GM18517 (cell line): ENCODE measurements around the gene LLGL2.
"Not testable (repeated sequence)": the region's sequence is repeated elsewhere in the genome, so short reads cannot be mapped to it uniquely, and the experiment has no call there.

Experiments used
- ATAC-seq: cut with Tn5 transposase; IDR thresholded peaks from one replicate; pipeline ENCODE4 v1.9.1; 2021; ENCODE audit warnings: mild to moderate bottlenecking, moderate library complexity; ENCODE audit not compliant: unreplicated experiment

The LLGL2 gene

DNA sequence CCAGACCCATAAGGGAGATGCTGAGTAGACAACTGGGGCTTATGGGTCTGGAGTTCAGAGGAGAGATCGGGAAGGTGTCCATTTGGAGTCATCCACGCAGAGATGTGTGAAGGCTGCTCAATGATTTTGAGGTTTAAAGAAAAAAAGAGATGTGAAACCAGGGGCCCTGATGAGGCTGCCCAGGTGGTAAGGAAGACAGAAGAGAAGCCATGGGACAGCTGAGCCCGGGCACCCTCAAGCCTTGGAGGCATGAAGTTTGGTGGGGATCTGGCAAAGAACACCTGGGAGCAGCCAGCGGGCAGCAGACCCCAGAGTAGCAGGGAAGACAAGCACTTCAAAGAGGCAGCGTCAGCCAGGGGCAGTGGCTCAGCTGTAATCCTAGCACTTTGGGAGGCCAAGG lies 41.3 kb downstream of the LLGL2 start:
- no peak for ATAC-seq

DNA sequence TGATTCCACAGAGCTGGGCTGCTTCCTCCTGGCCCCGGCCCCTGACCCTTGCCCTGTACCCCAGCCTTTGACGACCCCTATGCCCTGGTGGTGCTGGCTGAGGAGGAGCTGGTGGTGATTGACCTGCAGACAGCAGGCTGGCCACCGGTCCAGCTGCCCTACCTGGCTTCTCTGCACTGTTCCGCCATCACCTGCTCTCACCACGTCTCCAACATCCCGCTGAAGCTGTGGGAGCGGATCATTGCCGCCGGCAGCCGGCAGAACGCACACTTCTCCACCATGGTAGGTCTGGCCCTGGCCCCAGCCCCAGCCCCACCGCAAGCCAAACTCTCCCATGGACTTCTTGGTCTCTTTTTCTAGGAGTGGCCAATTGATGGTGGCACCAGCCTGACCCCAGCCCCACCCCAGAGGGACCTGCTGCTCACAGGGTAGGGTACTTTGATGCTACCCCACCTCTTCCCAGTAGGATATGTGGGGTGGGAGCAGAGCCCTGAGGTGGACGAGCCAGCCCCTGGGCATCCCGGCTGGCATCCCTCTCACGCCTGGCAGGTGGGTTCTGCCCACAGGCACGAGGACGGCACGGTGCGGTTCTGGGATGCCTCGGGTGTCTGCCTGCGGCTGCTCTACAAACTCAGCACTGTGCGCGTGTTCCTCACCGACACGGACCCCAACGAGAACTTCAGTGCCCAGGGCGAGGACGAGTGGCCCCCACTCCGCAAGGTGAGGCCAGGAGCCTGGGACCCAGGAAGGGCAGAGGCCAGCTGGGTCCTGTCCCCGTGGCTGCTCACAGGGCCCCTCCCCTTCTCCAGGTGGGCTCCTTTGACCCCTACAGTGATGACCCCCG lies 43.1 kb downstream of the LLGL2 start:
- ATAC-seq = no peak

DNA sequence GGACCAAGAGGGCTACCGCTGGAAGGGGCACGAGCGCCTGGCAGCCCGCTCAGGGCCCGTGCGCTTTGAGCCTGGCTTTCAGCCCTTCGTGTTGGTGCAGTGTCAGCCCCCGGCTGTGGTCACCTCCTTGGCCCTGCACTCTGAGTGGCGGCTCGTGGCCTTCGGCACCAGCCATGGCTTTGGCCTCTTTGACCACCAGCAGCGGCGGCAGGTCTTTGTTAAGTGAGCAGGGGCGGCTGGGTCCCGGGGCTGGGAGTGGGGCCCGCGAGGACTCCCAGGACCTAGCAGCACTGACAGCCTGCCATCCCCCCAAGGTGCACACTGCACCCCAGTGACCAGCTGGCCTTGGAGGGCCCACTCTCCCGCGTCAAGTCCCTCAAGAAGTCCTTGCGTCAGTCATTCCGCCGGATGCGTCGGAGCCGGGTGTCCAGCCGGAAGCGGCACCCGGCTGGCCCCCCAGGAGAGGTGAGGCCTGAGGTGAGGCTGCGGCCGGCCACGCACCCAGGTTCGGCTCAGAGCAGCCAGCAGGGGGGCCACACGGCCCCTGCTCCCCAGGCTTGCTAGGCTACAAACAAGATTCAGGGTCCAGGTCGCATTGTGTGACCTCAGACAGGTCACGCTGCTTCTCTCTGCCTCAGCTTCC lies 44.7 kb downstream of the LLGL2 start:
- ATAC-seq = no peak

DNA sequence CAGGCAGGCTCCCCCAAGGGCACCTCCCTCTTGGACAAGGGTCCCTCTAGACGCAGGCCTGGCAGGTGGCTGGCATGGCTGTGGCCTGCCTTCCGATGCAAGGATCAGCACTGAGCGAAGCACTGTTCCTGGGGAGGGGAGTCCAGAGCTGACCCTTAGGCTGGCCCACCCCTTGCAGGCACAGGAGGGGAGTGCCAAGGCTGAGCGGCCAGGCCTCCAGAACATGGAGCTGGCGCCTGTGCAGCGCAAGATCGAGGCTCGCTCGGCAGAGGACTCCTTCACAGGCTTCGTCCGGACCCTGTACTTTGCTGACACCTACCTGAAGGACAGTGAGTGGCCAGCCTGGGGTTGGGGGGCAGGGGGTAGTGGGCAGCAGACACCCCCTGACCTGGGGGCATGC lies 45.3 kb downstream of the LLGL2 start:
- no peak for ATAC-seq

DNA sequence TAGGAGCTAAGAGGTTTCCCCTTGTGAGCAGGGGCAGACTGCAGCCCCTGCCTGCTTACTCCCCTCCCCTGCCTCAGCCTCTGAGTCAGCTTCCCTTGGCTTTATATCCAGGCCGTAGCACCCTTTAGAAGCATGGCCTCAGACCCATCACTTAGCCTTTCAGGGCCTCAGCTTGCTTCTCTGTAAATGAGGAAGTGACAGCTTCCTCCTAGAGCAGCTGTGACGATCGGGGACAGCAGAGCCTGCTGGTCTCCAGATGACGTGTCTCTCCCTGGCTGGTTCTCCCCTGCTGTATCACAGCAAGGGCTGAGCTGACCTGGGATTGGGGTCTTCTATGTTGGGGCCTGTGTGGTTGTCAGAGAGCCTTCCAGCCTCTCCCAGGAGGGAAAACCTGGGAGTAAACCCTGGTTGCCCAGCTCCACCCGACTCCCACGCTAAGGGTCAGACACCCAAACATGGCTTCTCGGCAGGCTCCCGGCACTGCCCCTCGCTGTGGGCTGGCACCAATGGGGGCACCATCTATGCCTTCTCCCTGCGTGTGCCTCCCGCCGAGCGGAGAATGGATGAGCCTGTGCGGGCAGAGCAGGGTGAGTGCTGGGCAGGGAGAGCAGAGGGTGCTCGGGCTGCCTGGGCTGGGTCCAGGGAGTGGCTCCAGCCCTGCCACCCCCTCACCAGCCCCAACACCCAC lies 45.8 kb downstream of the LLGL2 start:
- ATAC-seq = no peak

DNA sequence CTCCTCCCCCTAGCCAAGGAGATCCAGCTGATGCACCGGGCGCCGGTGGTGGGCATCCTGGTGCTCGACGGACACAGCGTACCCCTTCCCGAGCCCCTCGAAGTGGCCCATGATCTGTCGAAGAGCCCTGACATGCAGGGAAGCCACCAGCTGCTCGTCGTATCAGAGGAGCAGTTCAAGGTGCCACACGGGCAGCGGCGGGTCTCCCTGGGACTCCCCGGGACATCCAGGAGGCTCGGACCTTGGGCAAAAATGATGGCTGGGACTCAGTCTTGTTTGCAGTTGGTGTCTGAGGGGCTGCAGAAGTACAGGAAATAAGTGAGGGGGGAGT lies 46.4 kb downstream of the LLGL2 start:
- no peak for ATAC-seq

DNA sequence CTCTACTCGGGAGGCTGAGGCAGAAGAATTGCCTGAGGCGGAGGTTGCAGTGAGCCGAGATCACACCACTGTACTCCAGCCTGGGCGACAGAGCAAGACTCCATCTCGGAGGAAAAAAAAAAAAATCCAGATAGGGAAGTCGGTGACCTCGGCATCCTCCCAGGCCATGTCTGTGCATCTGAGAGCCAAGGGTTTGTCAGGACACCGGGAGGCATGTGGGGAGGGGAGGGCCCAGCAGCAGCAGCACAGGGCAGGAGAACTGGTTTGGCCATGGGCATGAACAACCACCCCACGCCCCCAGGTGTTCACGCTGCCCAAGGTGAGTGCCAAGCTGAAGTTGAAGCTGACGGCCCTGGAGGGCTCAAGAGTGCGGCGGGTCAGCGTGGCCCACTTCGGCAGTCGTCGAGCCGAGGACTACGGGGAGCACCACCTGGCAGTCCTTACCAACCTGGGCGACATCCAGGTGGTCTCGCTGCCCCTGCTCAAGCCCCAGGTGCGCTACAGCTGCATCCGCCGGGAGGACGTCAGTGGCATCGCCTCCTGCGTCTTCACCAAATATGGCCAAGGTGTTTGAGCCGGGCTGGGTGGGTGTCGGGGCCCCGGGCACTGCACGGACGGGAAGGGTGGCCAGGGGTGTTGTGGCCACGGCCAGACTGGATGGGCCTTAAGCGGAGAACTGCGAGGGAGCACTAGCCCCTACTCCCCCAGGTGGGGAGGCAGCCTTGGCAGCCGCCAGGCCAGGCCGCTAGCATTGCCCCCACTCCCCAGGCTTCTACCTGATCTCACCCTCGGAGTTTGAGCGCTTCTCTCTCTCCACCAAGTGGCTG lies 47.4 kb downstream of the LLGL2 start:
- no peak for ATAC-seq

DNA sequence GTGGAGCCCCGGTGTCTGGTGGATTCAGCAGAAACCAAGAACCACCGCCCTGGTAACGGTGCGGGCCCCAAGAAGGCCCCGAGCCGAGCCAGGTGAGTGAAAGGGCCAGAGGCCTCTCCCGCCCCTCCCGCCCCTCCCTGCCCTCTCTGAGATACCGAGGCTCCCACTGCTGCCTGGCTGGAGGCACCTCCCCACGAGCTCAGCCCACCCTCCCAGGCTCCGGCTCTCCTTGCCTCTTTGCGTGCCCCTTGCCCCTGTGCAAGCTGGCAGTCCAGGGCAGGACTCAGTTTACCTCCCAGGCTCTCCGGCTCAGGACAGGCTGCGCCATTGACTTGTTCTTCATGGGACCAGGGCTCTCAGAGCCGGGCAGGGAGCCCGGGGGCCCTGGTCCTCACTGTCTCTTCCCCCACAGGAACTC lies 48.1 kb downstream of the LLGL2 start:
- no peak for ATAC-seq

DNA sequence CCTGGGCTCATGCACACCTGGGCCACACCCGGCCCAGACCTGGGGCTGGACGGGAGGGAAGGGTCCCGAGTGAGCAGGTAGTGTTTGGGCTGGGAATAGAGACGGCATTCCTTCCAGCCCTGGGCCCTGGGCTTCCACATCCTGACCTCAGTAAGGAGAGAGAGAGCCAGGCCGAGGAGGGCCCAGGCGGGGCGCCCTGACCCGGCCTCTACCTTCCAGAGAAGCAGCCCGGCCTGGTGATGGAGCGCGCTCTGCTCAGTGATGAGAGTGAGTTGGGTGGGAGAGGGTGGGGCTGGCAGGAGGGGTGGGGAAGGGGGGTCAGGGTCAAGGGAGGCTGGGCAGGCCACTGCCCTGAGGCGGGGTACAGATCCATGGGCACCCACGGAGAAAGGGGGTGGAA lies 48.5 kb downstream of the LLGL2 start:
- no peak for ATAC-seq

DNA sequence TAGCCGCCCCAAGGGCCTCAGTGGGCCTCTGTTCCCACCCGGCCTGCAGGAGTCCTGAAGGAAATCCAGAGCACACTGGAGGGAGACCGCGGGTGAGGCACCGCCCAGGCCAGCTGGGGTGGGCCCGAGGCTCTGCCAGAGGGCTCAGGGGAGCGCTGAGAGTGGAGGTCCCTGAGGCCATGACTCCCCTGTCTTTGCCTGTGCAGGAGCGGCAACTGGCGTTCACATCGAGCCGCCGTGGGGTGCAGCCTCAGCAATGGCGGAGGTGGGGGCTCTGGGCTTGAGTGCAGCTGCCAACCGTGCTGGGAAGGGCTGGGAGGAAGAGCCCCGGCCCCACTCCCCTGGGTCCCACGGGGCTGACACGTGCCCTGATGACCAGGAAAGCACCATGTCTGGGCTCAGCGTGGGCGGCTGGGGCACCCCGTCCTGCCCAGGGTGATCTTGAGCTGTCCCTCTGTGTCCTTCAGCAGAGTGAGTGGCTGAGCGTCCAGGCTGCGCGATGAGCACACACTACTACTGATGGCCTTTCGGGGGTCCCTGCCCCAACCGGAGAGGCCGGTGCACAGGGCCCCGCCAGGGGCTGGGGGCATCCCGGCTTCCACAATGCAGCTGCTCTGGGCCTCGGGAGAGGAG lies 49.0 kb downstream of the LLGL2 start:
- ATAC-seq = no peak

DNA sequence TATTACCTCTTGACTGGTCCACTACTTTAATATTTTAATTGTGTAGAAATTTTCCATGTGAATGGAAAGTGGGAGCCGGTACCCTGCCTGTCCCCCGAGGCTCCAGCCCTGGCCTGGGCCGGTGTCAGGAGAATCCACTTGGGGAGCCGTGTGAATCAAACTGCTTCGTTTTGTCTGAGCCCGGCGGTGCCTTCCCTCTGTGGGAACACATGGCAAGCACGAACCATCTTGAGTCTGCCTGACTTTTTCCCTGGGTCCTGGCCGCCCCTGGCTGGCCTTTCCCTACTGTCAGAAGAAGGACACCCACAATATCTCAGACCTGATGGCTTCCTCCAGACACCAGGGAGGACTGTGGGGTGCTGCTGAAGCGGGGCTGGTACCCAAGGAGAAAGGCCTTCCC lies 49.7 kb downstream of the LLGL2 start:
- ATAC-seq = no peak

DNA sequence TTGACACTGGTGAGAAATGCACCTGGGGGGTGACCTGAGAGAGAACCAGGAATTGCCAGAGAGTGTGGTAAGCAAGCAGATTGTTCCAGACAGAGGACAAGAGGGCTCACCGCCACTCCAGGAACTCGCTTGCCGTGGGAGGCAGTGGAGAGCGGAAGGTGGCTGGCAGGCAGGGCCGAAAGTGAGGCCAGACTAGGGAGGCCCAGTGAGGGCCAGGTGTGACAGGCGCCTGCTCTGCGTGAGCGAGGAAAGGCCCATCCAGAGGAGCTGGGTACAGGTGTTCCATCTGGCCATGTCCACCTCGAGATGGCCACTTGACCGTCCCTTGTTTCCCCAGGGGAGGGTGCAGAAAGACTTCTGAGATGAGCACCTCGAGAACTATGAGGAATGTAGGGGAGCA lies 50.2 kb downstream of the LLGL2 start:
- ATAC-seq = no peak

DNA sequence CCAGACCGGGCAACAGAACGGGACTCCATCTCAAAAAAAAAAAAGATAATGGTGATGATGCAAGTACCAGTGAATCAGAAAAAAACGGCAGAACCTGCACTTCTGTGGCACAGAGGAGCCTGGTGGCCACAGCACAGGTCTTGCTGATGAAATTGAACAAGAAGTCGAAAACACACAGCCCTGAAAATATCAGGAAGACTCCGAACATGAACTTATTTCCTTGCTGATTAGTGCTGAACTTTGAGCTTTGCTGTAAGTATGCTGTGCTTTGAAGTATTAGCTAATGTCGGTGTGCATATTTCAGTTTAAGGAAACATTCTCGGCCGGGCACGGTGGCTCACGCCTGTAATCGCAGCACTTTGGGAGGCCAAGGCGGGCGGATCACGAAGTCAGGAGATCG lies 51.2 kb downstream of the LLGL2 start:
- no peak for ATAC-seq

DNA sequence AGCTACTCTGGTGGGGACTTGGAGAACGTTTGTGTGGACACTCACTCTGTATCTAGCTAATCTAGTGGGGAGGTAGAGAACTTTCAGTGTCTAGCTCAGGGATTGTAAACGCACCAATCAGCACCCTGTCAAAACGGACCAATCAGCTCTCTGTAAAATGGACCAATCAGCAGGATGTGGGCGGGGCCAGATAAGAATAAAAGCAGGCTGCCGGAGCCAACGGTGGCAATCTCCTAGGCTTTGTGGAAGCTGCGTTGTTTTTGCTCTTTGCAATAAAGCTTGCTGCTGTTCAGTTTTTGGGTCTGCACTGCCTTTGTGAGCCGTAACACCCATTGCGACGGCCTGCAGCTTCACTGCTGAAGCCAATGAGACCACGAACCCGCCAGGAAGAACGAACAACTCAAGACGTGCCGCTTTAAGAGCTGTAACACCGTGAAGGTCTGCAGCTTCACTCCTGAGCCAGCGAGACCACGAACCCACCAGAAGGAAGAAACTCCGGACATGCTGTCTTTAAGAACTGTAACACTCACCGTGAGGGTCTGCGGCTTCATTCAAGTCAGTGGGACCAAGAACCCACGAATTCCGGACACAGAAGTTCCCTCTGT lies 55.7 kb downstream of the LLGL2 start:
- not testable (repeated sequence) for ATAC-seq

DNA sequence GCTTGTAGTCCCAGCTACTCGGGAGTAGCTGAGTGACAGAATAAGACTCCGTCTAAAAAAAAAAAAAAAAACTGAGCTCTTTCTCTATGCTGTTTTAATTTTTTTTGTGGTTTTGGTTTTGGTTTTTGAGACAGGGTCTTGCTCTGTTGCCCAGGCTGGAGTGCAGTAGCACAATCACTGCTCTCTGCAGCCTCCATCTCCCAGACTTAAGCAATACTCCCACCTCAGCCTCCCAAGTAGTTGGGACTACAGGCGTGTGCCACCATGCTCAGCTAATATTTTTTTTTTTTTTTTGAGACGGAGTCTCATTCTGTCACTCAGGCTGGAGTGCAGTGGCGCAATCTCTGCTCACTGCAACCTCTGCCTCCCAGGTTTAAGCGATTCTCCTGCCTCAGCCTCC lies 57.7 kb downstream of the LLGL2 start:
- not testable (repeated sequence) for ATAC-seq

DNA sequence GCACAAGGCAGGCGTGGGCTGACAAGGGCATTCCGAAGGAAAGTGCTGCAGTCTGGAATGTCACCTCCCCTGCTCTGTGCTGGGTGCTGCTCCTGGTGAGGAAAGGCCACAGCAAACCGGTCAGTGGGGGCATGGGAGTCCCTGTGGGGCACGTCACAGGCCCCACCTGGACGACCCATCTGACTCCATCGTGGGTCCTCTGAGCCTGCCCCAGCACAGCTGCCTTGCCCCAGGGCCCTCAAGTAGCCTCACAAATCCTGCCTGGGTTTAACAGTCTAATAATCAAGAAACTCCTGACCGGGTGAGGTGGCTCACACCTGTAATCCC lies 59.3 kb downstream of the LLGL2 start:
- ATAC-seq = no peak

DNA sequence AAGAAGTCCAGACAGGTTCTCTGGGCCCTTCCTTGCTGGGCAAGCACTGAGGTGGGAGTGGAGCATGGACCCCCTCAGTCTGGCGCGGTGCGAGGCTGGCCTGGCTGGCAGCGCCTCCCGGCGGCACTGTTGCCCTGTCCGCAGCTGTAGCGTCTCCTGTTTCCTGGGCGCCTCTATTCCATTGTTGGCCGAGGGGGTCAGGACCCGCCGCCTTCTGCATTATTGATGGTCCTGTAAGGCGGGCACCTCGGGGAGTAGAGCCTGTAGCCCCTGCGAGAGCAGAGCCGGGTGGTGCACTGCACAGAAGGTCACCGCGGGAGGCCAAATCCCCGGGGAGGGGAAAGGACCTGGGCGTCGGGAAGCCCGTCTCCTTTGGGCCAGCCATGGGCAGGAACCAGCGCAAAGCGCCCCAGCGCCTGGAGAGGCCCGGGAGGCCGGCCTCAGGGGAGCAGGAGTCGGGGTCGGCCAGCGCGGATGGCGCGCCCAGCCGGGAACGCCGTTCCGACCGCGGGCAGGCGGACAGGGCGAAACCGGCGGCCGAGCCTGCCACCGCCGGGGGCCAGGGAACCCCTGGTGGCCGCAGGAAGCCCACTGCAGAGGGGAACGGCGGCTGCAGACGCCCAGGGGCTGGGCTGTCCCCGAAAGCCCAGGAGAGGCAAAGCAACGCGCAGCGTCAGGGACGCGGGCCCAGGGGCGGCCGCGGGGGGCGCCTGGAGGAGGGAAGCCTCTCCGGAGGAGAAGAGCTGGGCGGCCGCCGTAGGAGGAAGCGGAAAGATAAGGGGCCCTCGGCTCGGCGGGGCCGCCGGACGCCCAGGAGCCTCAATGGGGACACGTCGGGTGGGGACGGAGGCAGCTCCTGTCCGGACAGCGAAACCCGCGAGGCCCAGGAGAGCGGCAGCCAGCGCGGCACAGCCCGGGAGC lies 62.4 kb downstream of the LLGL2 start, which contains the start of gene MYO15B:
Gene MYO15B, plus strand, starts transcription at position 126 of the 921 bp plus-strand sequence. Its CDS starts 258 bp downstream, at position 384.
- no peak for ATAC-seq

DNA sequence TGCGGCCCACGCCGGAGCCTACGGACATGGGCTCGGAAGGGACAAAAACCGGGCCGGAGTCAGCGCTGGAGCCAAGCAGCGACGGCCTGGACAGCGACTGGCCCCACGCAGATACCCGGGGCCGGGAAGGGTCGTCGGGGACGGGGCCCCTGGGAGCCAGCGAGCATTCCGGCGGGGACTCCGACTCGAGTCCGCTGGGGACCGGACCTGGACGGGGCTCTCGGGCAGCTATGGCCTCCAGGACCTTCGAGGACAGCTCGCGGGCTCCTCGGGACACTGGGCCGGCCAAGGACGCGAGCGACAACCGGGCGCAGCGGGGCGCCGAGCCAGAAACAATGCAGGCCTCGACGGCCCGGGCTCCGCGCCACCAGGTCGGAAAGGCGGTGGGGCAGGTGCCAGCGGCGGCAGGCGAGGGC lies 63.1 kb downstream of the LLGL2 start:
- peak; percentile 26 for ATAC-seq
